Activated T-helper 1 cell treated with anti-CD3 and anti-CD28 coated beads, Interleukin-12 subunit alpha, Interleukin-12 subunit beta, Interleukin-2, Interleukin-4 antibody, amounts not matched to agents 30 ng/mL and 10 ng/mL and 1 ng/mL, durations not matched to agents 14 hours and 24 hours and 36 hours (primary cell): ENCODE results near the gene RPA1. TPM values are rescaled to one million over a fixed set of nuclear protein-coding genes. Genes with fewer than 3 reads are reported as not detected.

Experiments used
- DNase-seq: peaks from one replicate; pipeline ENCODE4 v3.0.0; 2021; ENCODE audit warnings: low spot score
- H3K27ac Mint-ChIP-seq: one replicate; pipeline ENCODE4 v1.8.0; 2021; ENCODE audit warnings: mild to moderate bottlenecking, mixed read lengths
- H3K27me3 Mint-ChIP-seq: one replicate; pipeline ENCODE4 v1.8.0; 2022; ENCODE audit warnings: mild to moderate bottlenecking, moderate library complexity, mixed read lengths; ENCODE audit not compliant: insufficient read depth
- H3K36me3 Mint-ChIP-seq: one replicate; pipeline ENCODE4 v1.8.0; 2021; ENCODE audit warnings: low read depth, mixed read lengths
- H3K4me1 Mint-ChIP-seq: one replicate; pipeline ENCODE4 v1.8.0; 2021; ENCODE audit warnings: low read depth, mixed read lengths
- H3K4me3 Mint-ChIP-seq: one replicate; pipeline ENCODE4 v1.8.0; 2021; ENCODE audit warnings: mild to moderate bottlenecking, moderate library complexity, mixed read lengths
- H3K9me3 Mint-ChIP-seq: one replicate; pipeline ENCODE4 v1.8.0; 2021; ENCODE audit warnings: mixed read lengths
- intact Hi-C: fragments of 100-400 bp; cut with micrococcal nuclease; formaldehyde crosslinking; loops from one replicate; pipeline ENCODE4 v1.15.1; 2024
- total RNA-seq: library from RNA; stranded (reverse); gene quantifications from 2 replicates; pipeline ENCODE4 v1.2.3, GENCODE V29; 2022

RPA1 gene
- total RNA-seq, 1 donor from 2014 or later = 269 TPM

DNA sequence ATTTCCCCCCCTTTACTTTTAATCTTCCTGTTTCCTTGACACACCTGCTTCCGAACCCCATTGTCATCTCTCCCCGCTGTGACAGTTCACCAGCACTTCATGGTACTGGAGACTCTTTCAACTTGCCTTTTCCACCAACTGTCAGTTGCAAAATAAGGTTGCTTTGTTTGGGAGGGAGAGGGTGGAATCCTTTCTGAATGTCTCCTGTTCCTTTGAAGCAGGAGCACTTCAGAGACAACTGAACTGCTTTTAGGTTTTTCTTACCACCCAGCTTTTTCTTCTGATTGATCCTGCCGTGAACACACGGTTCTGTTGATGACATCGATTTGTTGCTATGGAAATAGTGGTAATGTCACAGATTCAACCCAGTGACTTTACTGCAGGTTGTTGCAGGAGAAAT is 42.0 kb downstream of the RPA1 start:
- Mint-ChIP-seq H3K36me3 (peaks cover 47% of the 10 kb centered on the region), H3K27me3 (no peaks in the 10 kb centered on the region), H3K9me3 (no peaks in the 10 kb centered on the region), H3K4me3 (peak overlapping the region; percentile 62), H3K4me1 (peaks cover 78% of the 10 kb centered on the region), H3K27ac (peak overlapping the region; percentile 99)
- intact Hi-C loops = loop anchor here (5.0 kb wide), 1 partner anchor 171 kb away; the partner anchor contains the start of gene OVCA2
- peak; percentile 50 for DNase-seq

DNA sequence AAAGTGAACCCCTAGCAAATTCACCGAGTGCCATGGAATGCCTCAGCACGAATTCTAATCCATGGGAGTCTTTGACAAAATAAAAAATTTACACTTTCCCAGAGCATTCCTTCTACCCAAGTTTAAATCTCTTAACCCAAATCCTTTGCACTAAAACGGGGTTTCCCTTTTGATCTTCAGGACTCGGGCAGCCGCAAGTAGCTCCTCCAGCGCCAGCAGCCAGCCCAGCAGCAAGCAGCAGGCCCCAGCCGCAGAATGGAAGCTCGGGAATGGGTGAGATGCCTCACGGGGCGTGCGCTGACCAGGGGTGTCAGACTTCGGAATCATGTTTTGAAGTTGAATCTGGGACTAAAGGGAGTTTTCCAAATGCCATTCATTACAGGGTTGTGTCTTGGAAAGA is 42.4 kb downstream of the RPA1 start:
- Mint-ChIP-seq H3K27ac (peak overlapping the region; percentile 99), H3K4me1 (peaks cover 78% of the 10 kb centered on the region), H3K4me3 (peak overlapping the region; percentile 62), H3K36me3 (peaks cover 47% of the 10 kb centered on the region), H3K27me3 (no peaks in the 10 kb centered on the region), H3K9me3 (no peaks in the 10 kb centered on the region)
- no peak for DNase-seq
- intact Hi-C loops = loop anchor here (5.0 kb wide), 1 partner anchor 170 kb away; the partner anchor contains the start of gene OVCA2

DNA sequence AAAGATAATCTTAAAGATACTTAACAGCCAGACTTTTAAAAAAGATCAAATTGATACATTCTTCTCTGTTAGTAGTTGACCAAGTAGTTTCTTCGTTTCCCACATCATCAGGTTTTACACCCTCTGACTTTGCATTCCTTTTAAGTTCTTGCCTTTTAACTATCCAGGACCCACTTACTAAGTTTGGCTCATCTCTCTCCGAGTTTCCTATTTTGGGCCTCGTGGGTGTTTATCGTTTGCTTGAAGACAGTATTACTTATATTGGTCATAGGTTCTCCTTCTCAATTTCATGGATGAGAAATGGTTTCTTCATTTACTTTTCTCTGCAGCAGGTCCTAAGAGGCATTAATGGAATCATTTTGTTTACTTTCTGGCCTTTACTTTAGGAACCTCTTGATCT is 43.2 kb downstream of the RPA1 start:
- Mint-ChIP-seq H3K4me1 (peaks cover 82% of the 10 kb centered on the region), H3K9me3 (no peaks in the 10 kb centered on the region)

DNA sequence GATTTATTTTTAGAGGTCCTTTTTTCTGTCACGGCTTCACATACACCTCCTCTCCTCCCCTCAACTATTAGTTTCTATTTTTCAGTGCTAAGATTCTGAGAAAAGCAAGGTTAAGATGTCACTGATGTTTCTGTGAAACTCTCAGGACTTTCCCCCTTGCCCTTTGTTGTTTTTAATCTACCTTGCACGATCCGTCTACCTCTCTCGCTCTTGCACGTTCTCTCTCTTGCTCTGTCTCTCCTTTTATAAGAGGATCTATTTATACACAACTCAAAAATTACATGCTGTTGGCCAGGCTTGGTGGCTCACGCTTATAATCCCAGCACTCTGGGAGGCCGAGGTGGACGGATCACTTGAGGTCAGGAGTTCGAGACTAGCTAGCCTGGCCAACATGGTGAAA is 43.6 kb downstream of the RPA1 start:
- peak overlapping the region; percentile 75 for H3K4me3 Mint-ChIP-seq
- peaks cover 82% of the 10 kb centered on the region for H3K4me1 Mint-ChIP-seq
- H3K36me3 Mint-ChIP-seq = peaks cover 49% of the 10 kb centered on the region

More for the DNA sequence above, 43.2 kb downstream of the RPA1 start:
- Mint-ChIP-seq H3K27ac (peak overlapping the region; percentile 99), H3K36me3 (peaks cover 50% of the 10 kb centered on the region), H3K27me3 (no peaks in the 10 kb centered on the region), H3K4me3 (peak overlapping the region; percentile 75)
- no peak for DNase-seq
- intact Hi-C loops = loop anchor here (1.0 to 5.0 kb wide), 3 partner anchors 156 to 393 kb away; partner anchors contain the start of gene OVCA2

DNA sequence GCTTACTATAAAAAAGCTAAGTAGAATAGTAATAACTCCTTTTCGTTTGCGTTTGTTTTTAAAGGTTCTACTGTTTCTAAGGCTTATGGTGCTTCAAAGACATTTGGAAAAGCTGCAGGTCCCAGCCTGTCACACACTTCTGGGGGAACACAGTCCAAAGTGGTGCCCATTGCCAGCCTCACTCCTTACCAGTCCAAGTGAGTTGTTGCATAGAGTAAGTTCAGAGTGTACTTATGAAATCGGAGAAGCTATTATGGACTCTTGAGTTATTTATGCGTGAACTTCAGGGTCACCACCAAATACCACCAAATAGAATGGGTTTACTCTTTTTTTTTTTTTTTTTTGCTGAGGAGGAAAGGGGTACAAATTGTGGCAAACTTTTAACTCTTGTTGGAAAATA is 45.8 kb downstream of the RPA1 start:
- Mint-ChIP-seq H3K27ac (peak overlapping the region; percentile 24), H3K36me3 (peaks cover 64% of the 10 kb centered on the region), H3K4me1 (peaks cover 70% of the 10 kb centered on the region), H3K9me3 (no peaks in the 10 kb centered on the region), H3K4me3 (no peak overlapping the region), H3K27me3 (no peaks in the 10 kb centered on the region)
- intact Hi-C loops = no loop called here
- no peak for DNase-seq

More for the DNA sequence above, 43.6 kb downstream of the RPA1 start:
- peak; percentile 47 for DNase-seq
- no peaks in the 10 kb centered on the region for H3K9me3 Mint-ChIP-seq
- no peaks in the 10 kb centered on the region for H3K27me3 Mint-ChIP-seq
- intact Hi-C loops = loop anchor here (1.0 to 5.0 kb wide), 3 partner anchors 156 to 393 kb away; partner anchors contain the start of gene OVCA2
- peak overlapping the region; percentile 99 for H3K27ac Mint-ChIP-seq

DNA sequence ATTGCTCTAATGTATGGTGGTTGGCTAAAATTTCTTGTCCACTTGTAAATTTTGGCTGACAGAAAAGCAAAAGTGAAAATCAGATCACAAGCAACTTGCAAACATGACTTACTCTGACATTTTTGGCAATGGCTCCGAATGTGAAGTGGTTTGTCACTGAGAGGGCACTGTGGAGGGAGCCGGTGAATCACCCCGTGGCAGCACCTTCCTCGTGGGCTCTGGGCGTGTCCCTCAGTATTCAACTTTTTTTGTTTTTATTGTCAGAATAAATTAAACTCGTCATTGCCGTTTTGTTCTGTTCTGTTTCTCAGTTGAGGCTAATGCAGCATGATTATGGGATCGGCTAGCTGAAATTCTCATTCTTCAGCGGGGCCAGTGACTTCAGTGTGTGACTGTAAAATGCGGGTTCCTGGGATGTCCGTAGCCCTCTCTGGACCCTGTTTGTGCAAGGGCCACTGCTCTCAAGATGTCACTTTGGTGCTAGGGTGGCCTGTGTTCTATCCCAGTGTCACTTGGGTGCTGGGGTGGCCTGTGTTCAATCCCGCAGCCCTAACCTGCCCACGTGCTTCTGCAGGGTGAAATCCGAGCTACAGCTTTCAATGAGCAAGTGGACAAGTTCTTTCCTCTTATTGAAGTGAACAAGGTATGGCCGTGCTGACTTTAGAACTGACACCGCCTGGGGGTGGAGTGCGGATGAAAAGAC is 48.8 kb downstream of the RPA1 start:
- Mint-ChIP-seq H3K36me3 (peaks cover 65% of the 10 kb centered on the region), H3K9me3 (no peaks in the 10 kb centered on the region), H3K27me3 (no peaks in the 10 kb centered on the region), H3K4me3 (no peak overlapping the region), H3K27ac (peak overlapping the region; percentile 38), H3K4me1 (peaks cover 54% of the 10 kb centered on the region)
- intact Hi-C loops = no loop called here
- no peak for DNase-seq

DNA sequence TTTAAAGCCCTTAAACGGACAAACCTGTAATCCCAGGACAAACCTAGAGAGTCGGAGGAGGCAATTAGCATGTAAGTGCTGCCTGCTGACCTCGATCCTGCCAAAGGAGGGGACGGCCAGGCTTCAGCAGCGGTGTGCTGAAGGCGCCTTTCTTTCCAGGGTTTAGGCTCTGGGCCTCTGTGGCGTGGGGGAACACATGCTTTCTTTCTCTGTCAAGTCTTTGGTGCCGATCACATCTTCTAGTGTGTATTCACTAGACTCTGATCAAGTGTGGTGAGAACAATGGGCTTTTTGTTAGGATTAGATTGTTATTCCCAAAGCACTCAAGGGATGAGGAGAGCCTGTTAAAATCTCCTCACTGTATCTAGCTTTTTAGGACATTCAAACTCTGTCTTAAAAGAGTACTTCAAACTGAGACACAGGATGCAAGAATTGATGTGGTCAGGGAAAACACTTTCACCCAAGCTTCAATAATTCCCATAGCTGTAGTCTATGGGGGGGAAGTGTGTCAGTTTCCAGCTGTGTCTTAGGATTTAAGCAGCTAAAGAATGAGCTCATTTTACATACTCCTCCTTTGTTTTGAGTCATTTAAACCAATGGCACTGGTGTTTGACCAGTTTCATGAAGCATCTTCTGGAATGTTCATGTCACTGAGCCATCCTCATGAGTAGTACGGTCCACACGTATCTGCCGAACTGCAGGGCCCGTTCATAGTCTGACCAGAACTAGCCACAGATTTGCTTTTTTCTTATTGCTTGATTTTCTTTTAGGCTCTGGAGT is 51.2 kb downstream of the RPA1 start:
- intact Hi-C loops = no loop called here
- Mint-ChIP-seq H3K9me3 (no peaks in the 10 kb centered on the region), H3K27me3 (no peaks in the 10 kb centered on the region), H3K4me1 (peaks cover 33% of the 10 kb centered on the region), H3K27ac (peak overlapping the region; percentile 31), H3K36me3 (peaks cover 71% of the 10 kb centered on the region), H3K4me3 (no peak overlapping the region)
- no peak for DNase-seq

DNA sequence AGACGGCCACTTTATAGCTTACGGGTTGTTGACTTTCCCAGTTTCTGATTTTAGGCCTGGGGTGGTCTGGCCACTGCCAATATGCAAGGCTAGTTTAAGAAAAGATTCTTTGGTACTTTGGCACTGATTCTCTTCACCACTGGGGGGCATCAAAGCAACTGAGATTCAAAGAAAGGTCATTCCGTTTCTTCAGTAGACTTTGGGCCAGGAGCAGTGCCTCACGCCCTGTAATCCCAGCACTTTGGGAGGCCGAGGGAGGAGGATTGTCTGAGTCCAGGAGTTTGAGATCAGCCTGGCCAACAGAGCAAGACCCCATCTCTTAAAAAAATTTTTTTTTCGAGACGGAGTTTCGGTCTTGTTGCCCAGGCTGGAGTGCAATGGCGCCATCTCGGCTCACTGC is 53.0 kb downstream of the RPA1 start:
- Mint-ChIP-seq H3K36me3 (peaks cover 64% of the 10 kb centered on the region), H3K27me3 (no peaks in the 10 kb centered on the region)
- intact Hi-C loops = no loop called here

DNA sequence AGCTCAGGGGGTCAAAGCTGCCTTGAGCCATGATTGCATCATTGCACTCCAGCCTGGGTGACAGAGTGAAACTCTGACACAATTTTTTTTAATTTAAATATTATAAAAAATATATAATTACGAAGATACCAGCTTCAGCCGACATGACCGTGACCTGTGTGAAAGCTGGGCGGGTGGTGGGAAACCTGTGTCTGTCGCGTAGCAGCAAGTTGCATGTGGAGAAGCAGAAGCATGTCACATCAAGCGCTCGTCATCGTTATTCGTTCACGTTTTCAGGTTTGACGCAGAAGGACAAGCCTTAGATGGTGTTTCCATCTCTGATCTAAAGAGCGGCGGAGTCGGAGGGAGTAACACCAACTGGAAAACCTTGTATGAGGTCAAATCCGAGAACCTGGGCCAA is 53.7 kb downstream of the RPA1 start:
- no peak overlapping the region for H3K27ac Mint-ChIP-seq
- intact Hi-C loops = no loop called here
- no peaks in the 10 kb centered on the region for H3K27me3 Mint-ChIP-seq
- H3K4me3 Mint-ChIP-seq = no peak overlapping the region
- peaks cover 69% of the 10 kb centered on the region for H3K36me3 Mint-ChIP-seq
- no peak for DNase-seq
- H3K4me1 Mint-ChIP-seq = peaks cover 18% of the 10 kb centered on the region
- H3K9me3 Mint-ChIP-seq = no peaks in the 10 kb centered on the region

More for the DNA sequence above, 53.0 kb downstream of the RPA1 start:
- no peak overlapping the region for H3K27ac Mint-ChIP-seq
- H3K9me3 Mint-ChIP-seq = no peaks in the 10 kb centered on the region
- H3K4me3 Mint-ChIP-seq = no peak overlapping the region
- peaks cover 18% of the 10 kb centered on the region for H3K4me1 Mint-ChIP-seq
- no peak for DNase-seq

DNA sequence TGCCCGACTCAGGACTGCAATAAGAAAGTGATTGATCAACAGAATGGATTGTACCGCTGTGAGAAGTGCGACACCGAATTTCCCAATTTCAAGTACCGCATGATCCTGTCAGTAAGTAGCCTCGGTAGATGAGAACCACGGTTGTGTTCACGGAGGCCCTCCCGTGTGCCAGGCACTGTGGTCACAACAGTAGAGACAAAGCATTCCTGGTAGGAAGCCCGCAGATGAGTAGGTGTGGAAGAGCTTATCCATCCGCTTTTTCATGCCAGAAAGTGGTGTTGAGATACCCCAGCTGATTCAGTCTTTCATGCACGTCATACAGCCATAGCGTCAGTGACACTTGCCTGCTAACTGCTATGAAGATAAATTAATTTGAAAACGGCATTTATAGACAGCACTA is 58.9 kb downstream of the RPA1 start:
- Mint-ChIP-seq H3K27me3 (no peaks in the 10 kb centered on the region), H3K4me3 (no peak overlapping the region)

DNA sequence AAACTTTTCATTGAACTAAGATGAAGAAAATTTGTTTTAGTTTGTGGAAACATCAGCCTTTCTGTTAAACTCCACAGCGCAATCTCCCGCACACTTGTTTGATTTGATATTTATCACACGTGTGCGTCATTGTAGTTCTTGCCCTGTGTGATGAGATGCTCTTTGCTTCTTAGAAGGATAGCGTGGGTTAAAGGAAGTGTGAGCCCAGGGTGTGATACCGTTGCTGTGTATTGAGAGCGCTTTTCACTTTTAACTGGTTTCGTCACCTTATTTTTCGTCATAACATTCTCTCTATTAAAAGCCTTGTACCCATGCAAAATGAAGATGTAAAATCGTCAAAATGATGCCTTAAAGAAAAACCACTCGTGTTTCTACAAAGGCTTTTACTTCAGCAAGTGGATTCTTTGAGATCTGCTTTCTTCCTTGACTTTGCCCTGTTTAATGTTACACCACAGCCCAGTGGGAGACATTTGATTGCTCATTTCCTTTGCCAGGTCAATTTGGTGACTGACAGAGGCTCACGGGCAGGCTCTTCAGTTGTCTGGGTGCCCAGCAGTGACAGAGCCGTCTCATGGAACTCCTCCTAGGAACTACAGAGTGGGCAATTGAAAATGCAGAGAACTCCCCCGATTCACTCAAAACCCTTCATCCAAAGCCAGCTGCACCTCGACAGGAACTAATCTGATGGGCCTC is 61.1 kb downstream of the RPA1 start:
- no peaks in the 10 kb centered on the region for H3K27me3 Mint-ChIP-seq
- H3K27ac Mint-ChIP-seq = peak overlapping the region; percentile 79
- no peaks in the 10 kb centered on the region for H3K9me3 Mint-ChIP-seq
- peaks cover 49% of the 10 kb centered on the region for H3K36me3 Mint-ChIP-seq
- DNase-seq = no peak
- H3K4me3 Mint-ChIP-seq = no peak overlapping the region
- intact Hi-C loops = no loop called here
- peaks cover 8% of the 10 kb centered on the region for H3K4me1 Mint-ChIP-seq

More for the DNA sequence above, 58.9 kb downstream of the RPA1 start:
- Mint-ChIP-seq H3K36me3 (peaks cover 57% of the 10 kb centered on the region), H3K4me1 (peaks cover 8% of the 10 kb centered on the region), H3K9me3 (no peaks in the 10 kb centered on the region), H3K27ac (no peak overlapping the region)
- intact Hi-C loops = no loop called here
- DNase-seq = no peak

DNA sequence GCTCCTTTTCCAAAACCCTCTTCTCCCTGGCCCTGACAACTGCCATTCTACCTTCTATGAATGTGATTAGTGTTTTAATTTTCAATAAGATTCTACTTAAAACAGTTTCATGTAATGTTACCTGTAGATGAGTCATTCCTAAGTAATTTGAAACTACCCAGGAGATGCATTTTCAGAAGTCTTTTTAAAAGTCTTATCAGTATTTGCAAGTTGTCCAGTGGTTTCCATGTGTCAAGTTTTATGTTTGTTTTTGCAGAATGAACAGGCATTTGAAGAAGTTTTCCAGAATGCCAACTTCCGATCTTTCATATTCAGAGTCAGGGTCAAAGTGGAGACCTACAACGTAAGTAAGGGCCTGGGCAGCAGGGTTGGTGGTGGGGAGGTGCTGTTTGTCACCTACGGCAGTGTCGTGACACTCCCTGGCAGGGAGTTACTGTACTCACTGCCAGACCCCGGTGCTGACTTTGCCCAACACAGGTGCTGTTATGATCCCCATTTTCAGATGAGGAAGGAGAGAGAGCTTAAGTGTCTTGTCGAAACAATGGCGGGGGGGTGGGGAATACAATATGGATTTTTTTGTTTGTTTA is 65.0 kb downstream of the RPA1 start:
- Mint-ChIP-seq H3K4me1 (peaks cover 8% of the 10 kb centered on the region), H3K27ac (peak overlapping the region; percentile 66), H3K36me3 (peaks cover 63% of the 10 kb centered on the region), H3K9me3 (no peaks in the 10 kb centered on the region), H3K27me3 (no peaks in the 10 kb centered on the region), H3K4me3 (no peak overlapping the region)
- no peak for DNase-seq
- intact Hi-C loops = no loop called here
